Fibroblast of skin of back (primary cell): Measurements from ENCODE around the gene JPH2.

Experiments used
- DNase-seq: peaks from one replicate; pipeline ENCODE4 v3.0.0-alpha.2; 2013

Gene JPH2

GRCh38 chr20:44123874-44124535, 63.0 kb downstream of the JPH2 start:
- DNase-seq = no peak

- DNase-seq = no peak
Measured at GRCh38 chr20:44123251-44123650, 63.7 kb downstream of the JPH2 start.

- no peak for DNase-seq
Measured at GRCh38 chr20:44120676-44121425, 66.1 kb downstream of the JPH2 start.

- no peak for DNase-seq
Measured at GRCh38 chr20:44118185-44119033, 68.6 kb downstream of the JPH2 start.

- no peak for DNase-seq
Measured at GRCh38 chr20:44117296-44118184, 69.4 kb downstream of the JPH2 start.

GRCh38 chr20:44115762-44116644, 71.0 kb downstream of the JPH2 start:
- DNase-seq = no peak

GRCh38 chr20:44115181-44115580, 71.8 kb downstream of the JPH2 start:
- DNase-seq = no peak

- no peak for DNase-seq
Measured at GRCh38 chr20:44113618-44114376, 73.2 kb downstream of the JPH2 start.

- DNase-seq = no peak
Measured at GRCh38 chr20:44112889-44113617, 73.9 kb downstream of the JPH2 start.

GRCh38 chr20:44112456-44112855, 74.5 kb downstream of the JPH2 start:
- no peak for DNase-seq

- peak; percentile 74 for DNase-seq
Measured at GRCh38 chr20:44111712-44112335, 75.2 kb downstream of the JPH2 start.

- DNase-seq = no peak
Measured at GRCh38 chr20:44110816-44111568, 76.0 kb downstream of the JPH2 start.

GRCh38 chr20:44109951-44110361, 77.0 kb downstream of the JPH2 start:
- no peak for DNase-seq

- no peak for DNase-seq
Measured at GRCh38 chr20:44106615-44107014, 80.4 kb downstream of the JPH2 start.

- peak; percentile 76 for DNase-seq
Measured at GRCh38 chr20:44104798-44105517, 82.0 kb downstream of the JPH2 start.

GRCh38 chr20:44102582-44102981, 84.4 kb downstream of the JPH2 start:
- DNase-seq = no peak

GRCh38 chr20:44099832-44100231, 87.2 kb downstream of the JPH2 start:
- DNase-seq = no peak

GRCh38 chr20:44098657-44099056, 88.3 kb downstream of the JPH2 start:
- no peak for DNase-seq
